ENCODE results near the gene LPA. TPM values are rescaled to one million over a fixed set of nuclear protein-coding genes. Genes with fewer than 3 reads are reported as not detected.
"Not testable (repeated sequence)": the region's sequence is repeated elsewhere in the genome, so short reads cannot be mapped to it uniquely, and the experiment has no call there.

LPA gene
- total RNA-seq, 1 donor from 2014 or later: not detected

- H3K9me3 Mint-ChIP-seq (ENCODE audit: unreplicated experiment): peaks cover 3% of the 10 kb centered on the region
- Histone ChIP-seq H3K9ac (ENCODE audit: low read length) (no peak overlapping the region), H3K4me3 (ENCODE audit: insufficient read depth, low read depth, low read length) (no peak overlapping the region), H3K27me3 (ENCODE audit: insufficient read depth, low read length) (no peaks in the 10 kb centered on the region), H3K79me2 (ENCODE audit: insufficient read depth, low read length) (no peaks in the 10 kb centered on the region), H3K9me3 (ENCODE audit: insufficient read depth, low read depth, low read length) (no peaks in the 10 kb centered on the region), H3K27ac (ENCODE audit: low read depth, low read length) (no peak overlapping the region), H3K4me1 (ENCODE audit: insufficient read depth, low read length) (no peaks in the 10 kb centered on the region), H2AFZ (ENCODE audit: low read depth, low read length) (no peak overlapping the region), H3K4me2 (ENCODE audit: low read length) (no peak overlapping the region), H4K20me1 (ENCODE audit: insufficient read depth, low read length) (no peaks in the 10 kb centered on the region), H3K36me3 (ENCODE audit: insufficient read depth, low read length) (no peaks in the 10 kb centered on the region)
- DNase-seq (ENCODE audit: low read depth) (no peak), FAIRE-seq (no peak)
- TF ChIP-seq CTCF (IDR thresholded peaks at IDR 0.05; ENCODE audit: insufficient read depth, low read depth, low read length): no peak
- H3K27me3 Mint-ChIP-seq (ENCODE audit: low read depth, unreplicated experiment): peaks cover 11% of the 10 kb centered on the region
- no peaks in the 10 kb centered on the region for H3K4me1 Mint-ChIP-seq (ENCODE audit: low read depth, unreplicated experiment)
- no peak overlapping the region for H3K4me3 Mint-ChIP-seq (ENCODE audit: unreplicated experiment)
- H3K27ac Mint-ChIP-seq (ENCODE audit: unreplicated experiment): no peak overlapping the region
- no peaks in the 10 kb centered on the region for H3K36me3 Mint-ChIP-seq (ENCODE audit: low read depth, unreplicated experiment)
These were observed 90.1 kb downstream of the LPA start for GRCh38 chr6:160573943-160574342.

- not testable (repeated sequence) for H3K4me3 ChIP-seq (ENCODE audit: insufficient read depth, low read depth, low read length); H2AFZ ChIP-seq (ENCODE audit: low read depth, low read length); H3K4me3 Mint-ChIP-seq (ENCODE audit: unreplicated experiment); DNase-seq (ENCODE audit: low read depth); H3K4me2 ChIP-seq (ENCODE audit: low read length); H3K79me2 ChIP-seq (ENCODE audit: insufficient read depth, low read length); H3K36me3 Mint-ChIP-seq (ENCODE audit: low read depth, unreplicated experiment); H3K4me1 ChIP-seq (ENCODE audit: insufficient read depth, low read length); H3K4me1 Mint-ChIP-seq (ENCODE audit: low read depth, unreplicated experiment); FAIRE-seq; H3K27ac Mint-ChIP-seq (ENCODE audit: unreplicated experiment); H3K27ac ChIP-seq (ENCODE audit: low read depth, low read length); H3K9me3 ChIP-seq (ENCODE audit: insufficient read depth, low read depth, low read length); H3K27me3 ChIP-seq (ENCODE audit: insufficient read depth, low read length); H4K20me1 ChIP-seq (ENCODE audit: insufficient read depth, low read length); H3K36me3 ChIP-seq (ENCODE audit: insufficient read depth, low read length); H3K9ac ChIP-seq (ENCODE audit: low read length); H3K9me3 Mint-ChIP-seq (ENCODE audit: unreplicated experiment)
- peaks cover 17% of the 10 kb centered on the region for H3K27me3 Mint-ChIP-seq (ENCODE audit: low read depth, unreplicated experiment)
These were observed 92.9 kb downstream of the LPA start for GRCh38 chr6:160571201-160571600.

- no peaks in the 10 kb centered on the region for H3K9me3 Mint-ChIP-seq (ENCODE audit: unreplicated experiment)
These were observed 119.3 kb downstream of the LPA start for GRCh38 chr6:160544802-160545201.

More at GRCh38 chr6:160544802-160545201, 119.3 kb downstream of the LPA start:
- no peak overlapping the region for H3K4me3 ChIP-seq (ENCODE audit: insufficient read depth, low read depth, low read length)
- H4K20me1 ChIP-seq (ENCODE audit: insufficient read depth, low read length): no peaks in the 10 kb centered on the region
- H3K27me3 ChIP-seq (ENCODE audit: insufficient read depth, low read length): no peaks in the 10 kb centered on the region
- Mint-ChIP-seq H3K27me3 (ENCODE audit: low read depth, unreplicated experiment) (peaks cover 30% of the 10 kb centered on the region), H3K36me3 (ENCODE audit: low read depth, unreplicated experiment) (no peaks in the 10 kb centered on the region), H3K4me3 (ENCODE audit: unreplicated experiment) (no peak overlapping the region), H3K4me1 (ENCODE audit: low read depth, unreplicated experiment) (no peaks in the 10 kb centered on the region), H3K27ac (ENCODE audit: unreplicated experiment) (no peak overlapping the region)
- no peak overlapping the region for H3K4me2 ChIP-seq (ENCODE audit: low read length)
- no peak overlapping the region for H3K9ac ChIP-seq (ENCODE audit: low read length)
- H3K9me3 ChIP-seq (ENCODE audit: insufficient read depth, low read depth, low read length): no peaks in the 10 kb centered on the region
- H3K27ac ChIP-seq (ENCODE audit: low read depth, low read length): no peak overlapping the region
- H3K36me3 ChIP-seq (ENCODE audit: insufficient read depth, low read length): no peaks in the 10 kb centered on the region
- DNase-seq (ENCODE audit: low read depth) (no peak), FAIRE-seq (no peak)
- no peak for TF ChIP-seq EZH2 (IDR thresholded peaks at IDR 0.05; ENCODE audit: insufficient read depth, low read length)
- TF ChIP-seq CTCF (IDR thresholded peaks at IDR 0.05; ENCODE audit: insufficient read depth, low read depth, low read length): no peak
- H2AFZ ChIP-seq (ENCODE audit: low read depth, low read length): no peak overlapping the region
- H3K79me2 ChIP-seq (ENCODE audit: insufficient read depth, low read length): no peaks in the 10 kb centered on the region
- H3K4me1 ChIP-seq (ENCODE audit: insufficient read depth, low read length): no peaks in the 10 kb centered on the region

Data from astrocyte (in vitro differentiated cells and primary cell).